Stimulated activated CD4-positive, alpha-beta T cell treated with anti-CD3 and anti-CD28 coated beads, TNF-alpha, amount 100 ng/mL, for 1 hour (primary cell): ENCODE results near the gene CFHR4.
"Not testable (repeated sequence)": the region's sequence is repeated elsewhere in the genome, so short reads cannot be mapped to it uniquely, and the experiment has no call there.

Source experiments
- DNase-seq, 3 donors: peaks; one replicate each; pipeline ENCODE4 v3.0.0-alpha.2; 2020; ENCODE audit warnings: low read depth in 3 of 3, low spot score in 1 of 3

Gene CFHR4

GRCh38 chr1:196933531-196934189 is 45.8 kb downstream of the CFHR4 start:
- no peak for DNase-seq

- DNase-seq = not testable (repeated sequence)
Measured at GRCh38 chr1:196941474-196941873, 53.6 kb downstream of the CFHR4 start.

GRCh38 chr1:196943568-196943967 is 55.7 kb downstream of the CFHR4 start, which contains the start of gene CFHR2:
Gene CFHR2, plus strand, starts transcription at chr1:196943738. Its CDS starts 143 bp downstream, at chr1:196943881.
- not testable (repeated sequence) for DNase-seq

- no peak for DNase-seq
Measured at GRCh38 chr1:196951711-196952394, 64.0 kb downstream of the CFHR4 start.

GRCh38 chr1:196954778-196955177 is 66.9 kb downstream of the CFHR4 start:
- no peak for DNase-seq

- DNase-seq = no peak
Measured at GRCh38 chr1:196955926-196956325, 68.1 kb downstream of the CFHR4 start.

- DNase-seq = no peak
Measured at GRCh38 chr1:196960854-196961253, 73.0 kb downstream of the CFHR4 start.
